ENCODE measurements around the gene ESR2.
"Not testable (repeated sequence)": the region's sequence is repeated elsewhere in the genome, so short reads cannot be mapped to it uniquely, and the experiment has no call there.

Gene ESR2

DNA sequence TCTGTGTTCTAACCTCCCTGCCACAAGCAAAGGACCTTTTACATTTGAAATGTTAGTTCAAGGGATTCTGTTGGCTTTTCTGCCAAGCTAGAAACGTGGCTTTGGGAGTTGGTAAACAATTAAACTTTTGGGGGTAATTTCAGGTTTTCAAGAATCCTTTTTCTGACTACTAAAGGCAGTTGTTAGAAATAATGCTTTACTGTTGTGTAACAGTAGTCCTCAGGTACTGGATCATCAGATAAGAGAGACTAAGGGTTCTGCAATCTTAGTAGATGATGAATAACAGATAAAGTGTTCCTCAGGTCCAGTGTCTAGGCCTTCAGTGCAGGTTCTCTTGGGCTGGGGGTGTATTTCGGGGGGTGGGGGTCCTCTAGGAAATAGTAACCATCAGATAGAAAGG, 249.1 kb downstream of the ESR2 start:
- Histone ChIP-seq H3K27me3 (replicated peaks; ENCODE audit: control insufficient read depth, insufficient read depth, low read length) (no peaks in the 10 kb centered on the region), H3K36me3 (ENCODE audit: control insufficient read depth, insufficient read depth, low read length) (peaks cover 3% of the 10 kb centered on the region), H3K4me3 (replicated peaks; ENCODE audit: low read depth, low read length) (no peak overlapping the region)
- TF ChIP-seq, protein P1, sequence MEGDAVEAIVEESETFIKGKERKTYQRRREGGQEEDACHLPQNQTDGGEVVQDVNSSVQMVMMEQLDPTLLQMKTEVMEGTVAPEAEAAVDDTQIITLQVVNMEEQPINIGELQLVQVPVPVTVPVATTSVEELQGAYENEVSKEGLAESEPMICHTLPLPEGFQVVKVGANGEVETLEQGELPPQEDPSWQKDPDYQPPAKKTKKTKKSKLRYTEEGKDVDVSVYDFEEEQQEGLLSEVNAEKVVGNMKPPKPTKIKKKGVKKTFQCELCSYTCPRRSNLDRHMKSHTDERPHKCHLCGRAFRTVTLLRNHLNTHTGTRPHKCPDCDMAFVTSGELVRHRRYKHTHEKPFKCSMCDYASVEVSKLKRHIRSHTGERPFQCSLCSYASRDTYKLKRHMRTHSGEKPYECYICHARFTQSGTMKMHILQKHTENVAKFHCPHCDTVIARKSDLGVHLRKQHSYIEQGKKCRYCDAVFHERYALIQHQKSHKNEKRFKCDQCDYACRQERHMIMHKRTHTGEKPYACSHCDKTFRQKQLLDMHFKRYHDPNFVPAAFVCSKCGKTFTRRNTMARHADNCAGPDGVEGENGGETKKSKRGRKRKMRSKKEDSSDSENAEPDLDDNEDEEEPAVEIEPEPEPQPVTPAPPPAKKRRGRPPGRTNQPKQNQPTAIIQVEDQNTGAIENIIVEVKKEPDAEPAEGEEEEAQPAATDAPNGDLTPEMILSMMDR (IDR thresholded peaks at IDR 0.05; ENCODE audit: insufficient read depth, low read length, poor library complexity, severe bottlenecking), result no peak
- DNase-seq (ENCODE audit: extremely low read depth, insufficient read length), result no peak

DNA sequence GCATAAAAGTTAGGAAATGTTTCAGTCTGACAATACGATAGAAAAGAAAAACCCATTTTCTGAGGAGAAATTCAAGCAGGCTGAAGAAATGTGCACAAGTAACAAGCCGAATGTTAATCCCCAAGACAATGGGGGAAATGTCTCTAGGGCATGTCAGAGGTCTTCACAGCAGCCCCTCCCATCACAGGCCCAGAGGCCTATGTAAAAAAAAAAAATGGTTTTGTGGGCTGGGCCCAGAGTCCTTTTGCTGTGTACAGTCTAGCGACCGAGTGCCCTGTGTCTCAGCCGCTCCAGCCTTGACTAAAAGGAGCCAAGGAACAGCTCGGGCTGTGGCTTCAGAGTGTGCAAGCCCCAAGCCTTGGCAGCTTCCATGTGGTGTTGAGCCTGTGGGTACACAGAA, 250.9 kb downstream of the ESR2 start:
- H3K4me3 ChIP-seq (replicated peaks; ENCODE audit: low read depth, low read length); H3K36me3 ChIP-seq (ENCODE audit: control insufficient read depth, insufficient read depth, low read length); DNase-seq (ENCODE audit: extremely low read depth, insufficient read length); H3K27me3 ChIP-seq (replicated peaks; ENCODE audit: control insufficient read depth, insufficient read depth, low read length): not testable (repeated sequence)

DNA sequence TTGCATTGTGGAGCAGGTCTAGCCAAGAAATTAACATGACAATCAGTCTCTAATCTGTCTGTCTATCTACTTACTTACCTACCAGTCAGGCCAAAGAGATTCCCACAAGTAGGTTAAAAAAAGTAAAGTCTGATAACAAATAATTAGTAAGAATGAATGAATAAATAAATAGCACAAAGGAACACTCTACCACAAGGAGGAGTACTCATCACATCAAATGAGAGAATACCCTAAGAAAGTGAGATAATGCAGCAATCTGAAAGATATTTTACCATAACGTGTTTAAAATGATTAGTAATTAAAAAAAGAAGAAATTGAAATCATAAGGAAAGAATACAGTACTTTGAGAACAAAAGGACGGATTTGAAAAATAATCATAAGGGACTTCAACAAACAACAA, 254.1 kb downstream of the ESR2 start:
- DNase-seq (ENCODE audit: extremely low read depth, insufficient read length), result no peak
- Histone ChIP-seq H3K4me3 (replicated peaks; ENCODE audit: low read depth, low read length) (no peak overlapping the region), H3K27me3 (replicated peaks; ENCODE audit: control insufficient read depth, insufficient read depth, low read length) (no peaks in the 10 kb centered on the region), H3K36me3 (ENCODE audit: control insufficient read depth, insufficient read depth, low read length) (no peaks in the 10 kb centered on the region)
- TF ChIP-seq, protein P1 (IDR thresholded peaks at IDR 0.05; ENCODE audit: insufficient read depth, low read length, poor library complexity, severe bottlenecking), result no peak

DNA sequence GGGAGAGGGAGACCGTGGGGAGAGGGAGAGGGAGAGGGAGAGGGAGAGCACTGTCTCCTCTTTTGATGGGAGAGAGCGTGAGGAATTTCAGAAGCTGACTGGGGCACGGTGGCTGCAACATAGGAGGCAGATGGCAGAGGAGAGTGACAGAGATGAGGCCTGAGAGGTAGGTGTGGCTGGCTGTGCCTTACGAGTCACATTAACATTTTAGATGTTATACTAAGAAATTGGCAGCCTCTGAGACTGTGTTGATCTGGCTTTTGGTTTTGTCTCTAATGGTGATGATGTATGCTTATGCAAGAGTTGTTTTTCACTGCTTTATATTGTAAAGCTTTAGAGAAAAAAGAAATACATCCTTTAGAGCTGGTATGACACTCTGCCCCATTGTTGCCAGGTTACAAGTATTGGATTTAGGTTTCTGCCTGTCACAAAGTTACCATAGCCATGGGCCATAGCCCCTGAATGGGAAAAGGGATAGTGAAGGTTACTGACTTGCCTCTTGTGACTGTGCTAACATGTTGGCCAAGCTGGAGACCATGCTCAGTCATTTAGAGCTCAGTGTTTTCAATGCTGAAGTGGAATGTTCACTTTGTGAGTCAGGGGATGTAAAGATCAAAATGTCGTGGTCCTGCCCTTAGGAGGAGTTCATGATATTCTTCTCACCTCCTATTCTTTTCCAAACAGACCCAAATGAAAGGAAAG, 255.2 kb downstream of the ESR2 start:
- DNase-seq (ENCODE audit: extremely low read depth, insufficient read length), result no peak
- H3K36me3 ChIP-seq (ENCODE audit: control insufficient read depth, insufficient read depth, low read length), result no peaks in the 10 kb centered on the region
- TF ChIP-seq, protein P1 (IDR thresholded peaks at IDR 0.05; ENCODE audit: insufficient read depth, low read length, poor library complexity, severe bottlenecking), result no peak
- no peak overlapping the region for H3K4me3 ChIP-seq (replicated peaks; ENCODE audit: low read depth, low read length)
- no peaks in the 10 kb centered on the region for H3K27me3 ChIP-seq (replicated peaks; ENCODE audit: control insufficient read depth, insufficient read depth, low read length)

DNA sequence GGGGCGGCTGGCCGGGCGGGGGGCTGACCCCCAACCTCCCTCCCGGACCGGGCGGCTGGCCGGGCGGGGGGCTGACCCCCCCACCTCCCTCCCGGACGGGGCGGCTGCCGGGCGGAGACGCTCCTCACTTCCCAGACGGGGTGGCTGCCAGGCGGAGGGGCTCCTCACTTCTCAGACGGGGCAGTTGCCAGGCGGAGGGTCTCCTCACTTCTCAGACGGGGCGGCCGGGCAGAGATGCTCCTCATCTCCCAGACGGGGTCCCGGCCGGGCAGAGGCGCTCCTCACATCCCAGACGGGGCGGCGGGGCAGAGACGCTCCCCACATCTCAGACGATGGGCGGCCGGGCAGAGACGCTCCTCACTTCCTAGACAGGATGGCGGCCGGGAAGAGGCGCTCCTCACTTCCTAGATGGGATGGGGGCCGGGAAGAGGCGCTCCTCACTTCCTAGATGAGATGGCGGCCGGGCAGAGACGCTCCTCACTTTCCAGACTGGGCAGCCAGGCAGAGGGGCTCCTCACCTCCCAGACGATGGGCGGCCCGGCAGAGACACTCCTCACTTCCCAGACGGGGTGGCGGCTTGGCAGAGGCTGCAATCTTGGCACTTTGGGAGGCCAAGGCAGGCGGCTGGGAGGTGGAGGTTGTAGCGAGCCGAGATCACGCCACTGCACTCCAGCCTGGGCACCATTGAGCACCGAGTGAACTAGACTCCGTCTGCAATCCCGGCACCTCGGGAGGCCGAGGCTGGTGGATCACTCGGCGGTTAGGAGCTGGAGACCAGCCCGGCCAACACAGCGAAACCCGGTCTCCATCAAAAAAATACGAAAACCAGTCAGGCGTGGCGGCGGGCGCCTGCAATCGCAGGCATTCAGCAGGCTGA, 256.1 kb downstream of the ESR2 start:
- not testable (repeated sequence) for H3K36me3 ChIP-seq (ENCODE audit: control insufficient read depth, insufficient read depth, low read length); H3K4me3 ChIP-seq (replicated peaks; ENCODE audit: low read depth, low read length); DNase-seq (ENCODE audit: extremely low read depth, insufficient read length); H3K27me3 ChIP-seq (replicated peaks; ENCODE audit: control insufficient read depth, insufficient read depth, low read length)

DNA sequence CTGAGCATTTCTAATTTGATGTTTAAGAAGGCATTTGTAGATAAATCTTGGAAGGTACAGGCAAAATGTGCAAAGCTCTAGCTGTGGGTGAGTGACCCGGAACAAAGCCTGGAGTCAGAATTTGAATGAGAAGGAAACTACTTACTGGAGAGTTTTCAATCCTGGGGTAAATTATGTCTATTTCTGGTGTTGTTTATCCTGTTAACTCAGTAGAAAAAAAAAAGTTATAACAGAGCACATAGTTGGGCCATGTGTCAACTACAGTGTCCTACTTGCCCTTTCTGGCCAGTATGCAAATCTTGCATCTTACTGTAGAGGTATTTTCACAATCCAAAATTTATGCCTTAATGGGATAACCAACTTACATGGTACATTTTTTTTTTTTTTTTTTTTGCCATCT, 259.0 kb downstream of the ESR2 start:
- no peaks in the 10 kb centered on the region for H3K36me3 ChIP-seq (ENCODE audit: control insufficient read depth, insufficient read depth, low read length)
- no peaks in the 10 kb centered on the region for H3K27me3 ChIP-seq (replicated peaks; ENCODE audit: control insufficient read depth, insufficient read depth, low read length)
- DNase-seq (ENCODE audit: extremely low read depth, insufficient read length), result no peak
- no peak overlapping the region for H3K4me3 ChIP-seq (replicated peaks; ENCODE audit: low read depth, low read length)
- TF ChIP-seq, protein P1 (IDR thresholded peaks at IDR 0.05; ENCODE audit: insufficient read depth, low read length, poor library complexity, severe bottlenecking), result no peak

All from GM06990 (cell line).